Measurements from ENCODE around the gene SMYD2. TPM values are rescaled to one million over a fixed set of nuclear protein-coding genes. Genes with fewer than 3 reads are reported as not detected.

The SMYD2 gene
- total and polyA plus RNA-seq, 2 donors (not counting 1 experiment from before 2014, with no cell fraction given) = 23.3 to 39.2 TPM

DNA sequence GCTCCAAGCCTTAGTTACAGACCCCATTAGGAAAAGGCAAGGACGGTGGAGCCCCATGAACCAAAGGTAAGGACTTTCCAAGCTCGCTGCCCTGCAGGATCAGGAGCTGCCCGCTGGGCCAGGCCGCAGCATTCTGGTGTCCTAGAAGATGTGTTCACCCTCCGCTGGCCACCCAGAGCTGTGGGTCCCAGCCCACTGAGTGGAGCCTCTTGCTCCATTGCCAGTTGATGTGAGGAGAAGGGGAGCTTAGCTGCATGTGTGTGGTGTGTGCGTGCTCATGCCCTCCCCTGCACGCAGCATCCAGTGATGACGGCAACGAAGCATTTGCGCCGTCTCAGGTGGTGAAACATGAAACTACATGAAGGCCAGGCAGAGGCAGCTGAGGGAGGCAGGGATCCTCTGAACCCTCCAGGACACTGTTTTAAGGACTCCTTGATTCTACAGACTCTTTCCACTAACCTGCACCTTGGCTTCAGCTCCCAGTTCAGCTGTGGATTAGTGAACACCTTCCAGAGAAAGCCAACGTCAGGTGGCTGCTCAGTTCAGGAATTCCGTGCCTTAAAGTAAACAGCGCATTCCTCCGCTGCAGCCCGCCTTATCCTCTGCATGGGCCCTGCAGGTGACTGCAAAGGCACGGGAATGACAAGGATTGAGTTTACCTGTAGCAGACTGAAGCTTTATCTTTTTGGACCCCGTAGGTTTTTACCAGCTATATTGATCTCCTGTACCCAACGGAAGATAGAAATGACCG, 48.7 kb downstream of the SMYD2 start:
- no peaks in the 10 kb centered on the region for H4K20me1 ChIP-seq (ENCODE audit: control insufficient read depth, extremely low read depth, insufficient read depth, low read length)
- peaks cover 4% of the 10 kb centered on the region for H3K4me1 ChIP-seq (ENCODE audit: control insufficient read depth, extremely low read depth, insufficient read depth, low read length)
- no peaks in the 10 kb centered on the region for H3K27me3 ChIP-seq (ENCODE audit: control insufficient read depth, insufficient read depth, low read length)
- no peak for DNase-seq (ENCODE audit: low read depth in 2 of 2)
- H3K27ac ChIP-seq (ENCODE audit: insufficient read depth, low read length) = no peak overlapping the region
- H2AFZ ChIP-seq (ENCODE audit: low read length) = no peak overlapping the region
- H3K4me2 ChIP-seq (ENCODE audit: extremely low read depth, insufficient read depth, low read length) = no peak overlapping the region
- no peaks in the 10 kb centered on the region for H3K79me2 ChIP-seq (ENCODE audit: control insufficient read depth, insufficient read depth, low read length)
- no peak overlapping the region for H3K4me3 ChIP-seq (replicated peaks in 1 of 4; ENCODE audit: control extremely low read depth in 1 of 4, insufficient read depth in 1 of 4, low read depth in 3 of 4, low read length in 4 of 4)
- peaks cover 7% of the 10 kb centered on the region for H3K36me3 ChIP-seq (ENCODE audit: control insufficient read depth, insufficient read depth, low read length)
- H3K9ac ChIP-seq (ENCODE audit: insufficient read depth, low read length) = no peak overlapping the region
- no peaks in the 10 kb centered on the region for H3K9me3 ChIP-seq (ENCODE audit: control insufficient read depth, insufficient read depth, low read depth, low read length)
- TF ChIP-seq, protein P1, sequence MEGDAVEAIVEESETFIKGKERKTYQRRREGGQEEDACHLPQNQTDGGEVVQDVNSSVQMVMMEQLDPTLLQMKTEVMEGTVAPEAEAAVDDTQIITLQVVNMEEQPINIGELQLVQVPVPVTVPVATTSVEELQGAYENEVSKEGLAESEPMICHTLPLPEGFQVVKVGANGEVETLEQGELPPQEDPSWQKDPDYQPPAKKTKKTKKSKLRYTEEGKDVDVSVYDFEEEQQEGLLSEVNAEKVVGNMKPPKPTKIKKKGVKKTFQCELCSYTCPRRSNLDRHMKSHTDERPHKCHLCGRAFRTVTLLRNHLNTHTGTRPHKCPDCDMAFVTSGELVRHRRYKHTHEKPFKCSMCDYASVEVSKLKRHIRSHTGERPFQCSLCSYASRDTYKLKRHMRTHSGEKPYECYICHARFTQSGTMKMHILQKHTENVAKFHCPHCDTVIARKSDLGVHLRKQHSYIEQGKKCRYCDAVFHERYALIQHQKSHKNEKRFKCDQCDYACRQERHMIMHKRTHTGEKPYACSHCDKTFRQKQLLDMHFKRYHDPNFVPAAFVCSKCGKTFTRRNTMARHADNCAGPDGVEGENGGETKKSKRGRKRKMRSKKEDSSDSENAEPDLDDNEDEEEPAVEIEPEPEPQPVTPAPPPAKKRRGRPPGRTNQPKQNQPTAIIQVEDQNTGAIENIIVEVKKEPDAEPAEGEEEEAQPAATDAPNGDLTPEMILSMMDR (conservative IDR thresholded peaks at IDR 0.05 in 1 of 2, IDR thresholded peaks at IDR 0.05 in 1 of 2; ENCODE audit: low read depth in 1 of 2, low read length in 2 of 2) = no peak
- no peak for TF ChIP-seq EZH2 (IDR thresholded peaks at IDR 0.05; ENCODE audit: low read length, missing control alignments)

DNA sequence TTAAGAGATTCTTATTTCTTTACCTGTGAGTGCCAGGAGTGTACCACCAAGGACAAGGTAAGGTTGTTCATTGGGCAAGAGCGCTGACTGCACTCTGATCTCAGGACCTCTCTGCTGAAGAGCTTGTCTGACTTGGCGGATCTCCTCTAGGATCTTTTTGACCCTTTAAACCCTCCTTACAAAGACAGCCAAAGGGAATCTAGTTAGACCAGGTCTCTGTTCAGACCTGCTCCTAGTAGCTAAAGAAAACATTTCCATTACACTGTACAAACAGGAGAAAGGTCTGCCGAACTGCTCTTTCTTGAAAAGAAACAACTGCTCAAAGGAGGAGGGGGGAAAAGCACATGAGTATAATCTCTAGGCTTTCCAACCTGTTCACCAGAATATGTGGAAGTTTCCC, 49.3 kb downstream of the SMYD2 start:
- Histone ChIP-seq H3K9me3 (ENCODE audit: control insufficient read depth, insufficient read depth, low read depth, low read length) (no peaks in the 10 kb centered on the region), H3K27ac (ENCODE audit: insufficient read depth, low read length) (no peak overlapping the region), H3K4me3 (replicated peaks in 1 of 4; ENCODE audit: control extremely low read depth in 1 of 4, insufficient read depth in 1 of 4, low read depth in 3 of 4, low read length in 4 of 4) (no peak overlapping the region), H2AFZ (ENCODE audit: low read length) (no peak overlapping the region), H3K9ac (ENCODE audit: insufficient read depth, low read length) (no peak overlapping the region), H3K79me2 (ENCODE audit: control insufficient read depth, insufficient read depth, low read length) (no peaks in the 10 kb centered on the region), H3K36me3 (ENCODE audit: control insufficient read depth, insufficient read depth, low read length) (peaks cover 7% of the 10 kb centered on the region), H3K4me2 (ENCODE audit: extremely low read depth, insufficient read depth, low read length) (no peak overlapping the region), H3K27me3 (ENCODE audit: control insufficient read depth, insufficient read depth, low read length) (no peaks in the 10 kb centered on the region), H3K4me1 (ENCODE audit: control insufficient read depth, extremely low read depth, insufficient read depth, low read length) (peaks cover 4% of the 10 kb centered on the region), H4K20me1 (ENCODE audit: control insufficient read depth, extremely low read depth, insufficient read depth, low read length) (no peaks in the 10 kb centered on the region)
- no peak for TF ChIP-seq EZH2 (IDR thresholded peaks at IDR 0.05; ENCODE audit: low read length, missing control alignments)
- TF ChIP-seq, protein P1 (conservative IDR thresholded peaks at IDR 0.05 in 1 of 2, IDR thresholded peaks at IDR 0.05 in 1 of 2; ENCODE audit: low read depth in 1 of 2, low read length in 2 of 2) = no peak
- DNase-seq (ENCODE audit: low read depth in 2 of 2) = no peak

DNA sequence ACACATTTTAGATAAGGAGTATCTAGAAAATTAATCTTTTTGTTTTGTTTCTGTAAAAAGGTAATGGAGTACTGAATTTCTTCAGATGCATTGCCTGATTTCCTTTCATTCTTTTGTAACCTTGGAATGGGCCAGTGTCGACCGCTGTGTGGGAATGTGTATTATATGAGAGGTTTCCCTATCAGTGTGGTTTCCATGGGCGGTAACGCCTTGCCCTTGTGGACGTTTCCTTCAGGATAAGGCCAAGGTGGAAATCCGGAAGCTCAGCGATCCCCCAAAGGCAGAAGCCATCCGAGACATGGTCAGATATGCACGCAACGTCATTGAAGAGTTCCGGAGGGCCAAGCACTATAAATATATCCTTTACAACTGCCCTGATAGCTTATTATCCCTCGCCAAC, 49.8 kb downstream of the SMYD2 start:
- H3K9me3 ChIP-seq (ENCODE audit: control insufficient read depth, insufficient read depth, low read depth, low read length) = no peaks in the 10 kb centered on the region
- H3K36me3 ChIP-seq (ENCODE audit: control insufficient read depth, insufficient read depth, low read length) = peaks cover 7% of the 10 kb centered on the region
- H3K4me1 ChIP-seq (ENCODE audit: control insufficient read depth, extremely low read depth, insufficient read depth, low read length) = peaks cover 4% of the 10 kb centered on the region
- TF ChIP-seq, protein P1 (conservative IDR thresholded peaks at IDR 0.05 in 1 of 2, IDR thresholded peaks at IDR 0.05 in 1 of 2; ENCODE audit: low read depth in 1 of 2, low read length in 2 of 2) = no peak
- TF ChIP-seq EZH2 (IDR thresholded peaks at IDR 0.05; ENCODE audit: low read length, missing control alignments) = no peak
- H2AFZ ChIP-seq (ENCODE audit: low read length) = no peak overlapping the region
- H3K4me2 ChIP-seq (ENCODE audit: extremely low read depth, insufficient read depth, low read length) = no peak overlapping the region
- H3K27ac ChIP-seq (ENCODE audit: insufficient read depth, low read length) = no peak overlapping the region
- no peaks in the 10 kb centered on the region for H3K27me3 ChIP-seq (ENCODE audit: control insufficient read depth, insufficient read depth, low read length)
- H3K4me3 ChIP-seq (replicated peaks in 1 of 4; ENCODE audit: control extremely low read depth in 1 of 4, insufficient read depth in 1 of 4, low read depth in 3 of 4, low read length in 4 of 4) = no peak overlapping the region
- no peaks in the 10 kb centered on the region for H4K20me1 ChIP-seq (ENCODE audit: control insufficient read depth, extremely low read depth, insufficient read depth, low read length)
- DNase-seq (ENCODE audit: low read depth in 2 of 2) = no peak
- no peaks in the 10 kb centered on the region for H3K79me2 ChIP-seq (ENCODE audit: control insufficient read depth, insufficient read depth, low read length)
- H3K9ac ChIP-seq (ENCODE audit: insufficient read depth, low read length) = no peak overlapping the region
